Colonic mucosa (tissue), 4 donors: Measurements from ENCODE around the gene DLGAP1. TPM values are rescaled to one million over a fixed set of nuclear protein-coding genes. Genes with fewer than 3 reads are reported as not detected.

Source experiments
- DNase-seq: peaks from one replicate; pipeline ENCODE4 v3.0.0-alpha.2; 2020
- H3K27ac ChIP-seq: fragments of 200-600 bp; one replicate; pipeline ENCODE4 v1.8.0; 2021
- H3K27me3 ChIP-seq: fragments of 200-600 bp; one replicate; pipeline ENCODE4 v1.8.0; 2021
- H3K36me3 ChIP-seq: fragments of 200-600 bp; one replicate; pipeline ENCODE4 v1.8.0; 2021
- H3K4me1 ChIP-seq: fragments of 200-600 bp; one replicate; pipeline ENCODE4 v1.8.0; 2021; ENCODE audit warnings: mild to moderate bottlenecking
- H3K4me3 ChIP-seq: fragments of 200-600 bp; one replicate; pipeline ENCODE4 v1.8.0; 2021
- H3K9ac ChIP-seq, 2 donors: one replicate each; pipeline ENCODE4 v1.7.0; 2013; ENCODE audit warnings: control low read depth in 2 of 2, low read depth in 2 of 2, low read length in 2 of 2
- H3K9me3 ChIP-seq: fragments of 200-600 bp; one replicate; pipeline ENCODE4 v1.8.0; 2021
- intact Hi-C: fragments of 100-400 bp; cut with DNase I; formaldehyde crosslinking; loops from one replicate; pipeline ENCODE4 v1.14.1; 2022
- total RNA-seq, 2 donors: library from RNA; stranded (reverse); fragmentation: NEBNext Ultra II Directional in 1 of 2; extraction: Animal tissue kit (Norgen Biotek cat#: 25700) in 1 of 2; gene quantifications; one replicate each; pipeline ENCODE4 v1.2.1, GENCODE V29; 2021
- TF ChIP-seq, protein P1 (sequence below): fragments of 200-600 bp; IDR thresholded peaks from one replicate; pipeline ENCODE4 v1.8.0; 2022; ENCODE audit warnings: antibody characterized with exemption, mild to moderate bottlenecking
- donor health status: healthy.
- donor health status: DM: no; HTN: no; CAD: no.
- donor health status: DM: no; HTN: no; CAD: no.

DLGAP1 gene
- total RNA-seq, 2 donors from 2014 or later: 0.25 to 0.50 TPM

DNA sequence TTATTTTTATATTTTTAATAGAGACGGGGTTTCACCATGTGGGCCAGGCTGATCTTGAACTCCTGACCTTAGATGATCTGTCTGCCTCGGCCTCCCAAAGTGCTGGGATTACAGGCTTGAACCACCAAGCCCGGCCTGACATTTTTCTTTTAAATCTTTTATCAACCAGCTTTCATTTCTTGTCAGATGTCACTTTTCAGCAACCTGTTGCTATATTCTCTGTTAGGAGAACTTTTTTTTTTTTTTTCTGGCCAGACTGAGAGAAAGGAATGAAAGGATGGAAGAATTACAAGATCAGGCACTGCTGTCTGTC lies 858.8 kb downstream of the DLGAP1 start:
- H3K4me1 ChIP-seq: peaks cover 16% of the 10 kb centered on the region
- no peaks in the 10 kb centered on the region for H3K36me3 ChIP-seq
- no peaks in the 10 kb centered on the region for H3K9me3 ChIP-seq
- no peaks in the 10 kb centered on the region for H3K27me3 ChIP-seq
- H3K4me3 ChIP-seq: peak overlapping the region; percentile 4
- peak overlapping the region; percentile 44 to 95 for H3K9ac ChIP-seq
- TF ChIP-seq, protein P1, sequence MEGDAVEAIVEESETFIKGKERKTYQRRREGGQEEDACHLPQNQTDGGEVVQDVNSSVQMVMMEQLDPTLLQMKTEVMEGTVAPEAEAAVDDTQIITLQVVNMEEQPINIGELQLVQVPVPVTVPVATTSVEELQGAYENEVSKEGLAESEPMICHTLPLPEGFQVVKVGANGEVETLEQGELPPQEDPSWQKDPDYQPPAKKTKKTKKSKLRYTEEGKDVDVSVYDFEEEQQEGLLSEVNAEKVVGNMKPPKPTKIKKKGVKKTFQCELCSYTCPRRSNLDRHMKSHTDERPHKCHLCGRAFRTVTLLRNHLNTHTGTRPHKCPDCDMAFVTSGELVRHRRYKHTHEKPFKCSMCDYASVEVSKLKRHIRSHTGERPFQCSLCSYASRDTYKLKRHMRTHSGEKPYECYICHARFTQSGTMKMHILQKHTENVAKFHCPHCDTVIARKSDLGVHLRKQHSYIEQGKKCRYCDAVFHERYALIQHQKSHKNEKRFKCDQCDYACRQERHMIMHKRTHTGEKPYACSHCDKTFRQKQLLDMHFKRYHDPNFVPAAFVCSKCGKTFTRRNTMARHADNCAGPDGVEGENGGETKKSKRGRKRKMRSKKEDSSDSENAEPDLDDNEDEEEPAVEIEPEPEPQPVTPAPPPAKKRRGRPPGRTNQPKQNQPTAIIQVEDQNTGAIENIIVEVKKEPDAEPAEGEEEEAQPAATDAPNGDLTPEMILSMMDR: no peak
- intact Hi-C loops: no loop called here
- no peak for DNase-seq
- H3K27ac ChIP-seq: peak overlapping the region; percentile 96

DNA sequence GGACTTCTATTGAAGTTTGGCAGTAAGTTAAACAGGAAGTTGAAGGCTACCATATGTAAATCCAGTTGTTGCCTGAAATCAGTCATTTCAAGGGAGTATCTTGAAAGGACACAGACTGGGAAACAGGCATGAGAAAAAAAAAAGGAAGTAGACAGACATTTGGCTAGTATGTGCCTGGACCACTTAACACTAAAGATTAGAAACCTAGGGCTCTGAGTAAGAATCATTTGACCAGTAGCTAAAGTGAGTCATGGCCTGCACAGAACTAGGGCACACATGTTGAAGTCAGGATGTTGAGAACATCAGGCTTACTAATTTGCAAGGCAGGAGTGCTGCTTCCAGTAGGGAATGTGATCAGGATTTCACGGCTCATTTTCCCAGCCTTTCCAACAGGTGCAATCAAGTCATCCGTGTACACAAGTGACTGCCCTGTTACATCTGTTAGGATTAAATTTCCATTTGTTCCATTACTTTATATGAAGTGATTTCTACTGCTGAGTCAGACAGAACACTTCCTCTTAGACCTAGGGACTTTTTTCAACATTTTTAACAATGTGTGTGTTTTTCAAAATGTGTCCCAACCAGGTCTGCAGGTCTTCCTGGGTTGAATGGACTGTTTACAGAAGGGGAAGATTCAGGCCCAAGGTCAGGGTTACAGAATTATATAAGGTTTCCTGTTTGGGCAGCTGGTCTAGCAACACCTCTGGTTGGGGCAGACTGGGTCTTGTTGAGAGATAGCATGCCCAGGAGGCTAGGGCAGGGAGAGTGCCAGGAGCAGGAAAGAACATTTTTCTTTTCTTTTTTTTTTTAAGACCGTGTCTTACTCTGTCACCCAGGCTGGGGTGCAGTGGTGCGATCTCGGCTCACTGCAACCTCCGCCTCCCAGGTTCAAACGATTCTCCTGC lies 859.5 kb downstream of the DLGAP1 start:
- TF ChIP-seq, protein P1: no peak
- peak overlapping the region; percentile 96 for H3K27ac ChIP-seq
- H3K4me3 ChIP-seq: peak overlapping the region; percentile 34
- H3K36me3 ChIP-seq: no peaks in the 10 kb centered on the region
- H3K9ac ChIP-seq: peak overlapping the region; percentile 72 to 95
- H3K9me3 ChIP-seq: no peaks in the 10 kb centered on the region
- intact Hi-C loops: no loop called here
- peak; percentile 72 for DNase-seq
- no peaks in the 10 kb centered on the region for H3K27me3 ChIP-seq
- H3K4me1 ChIP-seq: peaks cover 16% of the 10 kb centered on the region

DNA sequence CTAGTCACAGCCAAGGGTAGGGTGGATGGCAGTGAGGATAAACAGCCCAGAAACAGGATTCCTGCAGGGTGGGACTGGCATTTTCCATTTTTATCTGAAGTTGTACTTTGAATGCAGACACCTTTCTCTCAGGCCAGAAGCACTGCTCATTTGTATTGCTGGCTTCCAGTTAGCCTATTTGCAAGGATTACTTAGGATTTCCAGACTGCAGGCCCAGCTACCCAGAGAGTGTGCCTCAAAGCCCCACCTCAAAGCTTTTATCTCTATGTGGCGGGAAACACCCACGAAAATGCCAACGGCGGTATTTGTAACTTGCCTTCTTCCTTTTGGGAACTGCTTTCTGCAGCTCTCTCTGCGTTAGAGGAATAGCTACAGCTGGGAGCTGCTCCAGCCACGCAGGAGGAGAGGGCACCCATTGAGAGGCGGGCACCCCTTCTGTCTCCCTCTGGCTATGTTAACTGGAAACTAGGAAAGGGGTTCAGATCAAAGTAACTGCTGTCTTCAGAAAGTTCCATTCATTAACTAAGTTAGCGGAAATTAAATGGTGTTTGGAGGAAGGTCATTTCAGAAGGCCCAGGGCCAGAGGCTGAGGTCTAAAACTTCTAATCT lies 860.2 kb downstream of the DLGAP1 start:
- Histone ChIP-seq H3K9ac (peak overlapping the region; percentile 72 to 95), H3K27me3 (no peaks in the 10 kb centered on the region), H3K4me3 (peak overlapping the region; percentile 34), H3K9me3 (no peaks in the 10 kb centered on the region), H3K4me1 (peaks cover 16% of the 10 kb centered on the region), H3K27ac (peak overlapping the region; percentile 96), H3K36me3 (no peaks in the 10 kb centered on the region)
- peak; percentile 66 for DNase-seq
- TF ChIP-seq, protein P1: no peak
- intact Hi-C loops: loop anchor here (5.0 kb wide), 2 partner anchors 72 to 148 kb away; no protein-coding TSS in a partner anchor

DNA sequence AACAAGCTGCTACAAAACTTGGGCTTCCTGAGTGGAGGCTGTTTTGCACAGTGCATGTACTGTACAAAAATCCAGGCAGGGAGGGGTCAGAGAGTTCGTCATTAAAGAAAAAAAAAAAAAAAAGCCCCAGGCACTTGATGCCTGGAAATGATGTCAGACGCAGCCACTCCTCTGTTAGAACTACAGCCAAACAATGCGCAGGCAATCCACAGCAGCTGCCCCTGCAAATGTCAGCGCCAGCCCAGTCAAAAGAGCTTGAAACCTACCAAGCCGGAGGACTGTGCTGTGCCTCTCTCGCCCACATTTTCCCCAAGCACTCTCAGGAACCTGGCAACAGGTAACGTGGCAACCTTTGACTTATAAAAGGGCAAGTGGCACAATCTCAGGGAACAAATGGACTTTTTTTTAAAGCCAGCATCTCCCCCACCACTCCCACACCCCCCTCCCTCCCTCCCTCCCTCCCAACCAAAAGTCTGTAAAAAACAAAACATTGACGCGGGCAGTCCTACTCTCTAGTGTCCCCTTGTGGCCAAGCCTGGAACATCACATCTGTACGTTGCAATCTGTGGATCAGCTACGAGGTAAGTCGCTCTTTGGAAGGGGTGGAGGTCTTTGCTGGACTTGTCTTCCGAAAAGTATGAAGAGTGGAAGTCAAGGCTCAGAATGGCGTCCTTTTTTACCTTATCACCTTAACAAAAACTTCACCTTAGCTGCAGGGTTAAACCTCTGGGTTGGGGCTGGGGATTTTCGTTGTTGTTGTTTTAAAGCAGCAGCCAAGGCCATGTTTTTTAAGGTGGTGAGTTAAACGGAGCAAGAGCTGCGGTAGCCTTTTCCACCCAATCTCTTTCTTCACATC lies 861.0 kb downstream of the DLGAP1 start:
- Histone ChIP-seq H3K27me3 (no peaks in the 10 kb centered on the region), H3K4me3 (peak overlapping the region; percentile 34), H3K36me3 (no peaks in the 10 kb centered on the region), H3K9me3 (no peaks in the 10 kb centered on the region), H3K9ac (peak overlapping the region; percentile 72 to 95), H3K4me1 (peaks cover 16% of the 10 kb centered on the region), H3K27ac (peak overlapping the region; percentile 96)
- DNase-seq: peak; percentile 94
- TF ChIP-seq, protein P1: peak; percentile 84
- intact Hi-C loops: loop anchor here (5.0 kb wide), 2 partner anchors 73 to 147 kb away; no protein-coding TSS in a partner anchor

DNA sequence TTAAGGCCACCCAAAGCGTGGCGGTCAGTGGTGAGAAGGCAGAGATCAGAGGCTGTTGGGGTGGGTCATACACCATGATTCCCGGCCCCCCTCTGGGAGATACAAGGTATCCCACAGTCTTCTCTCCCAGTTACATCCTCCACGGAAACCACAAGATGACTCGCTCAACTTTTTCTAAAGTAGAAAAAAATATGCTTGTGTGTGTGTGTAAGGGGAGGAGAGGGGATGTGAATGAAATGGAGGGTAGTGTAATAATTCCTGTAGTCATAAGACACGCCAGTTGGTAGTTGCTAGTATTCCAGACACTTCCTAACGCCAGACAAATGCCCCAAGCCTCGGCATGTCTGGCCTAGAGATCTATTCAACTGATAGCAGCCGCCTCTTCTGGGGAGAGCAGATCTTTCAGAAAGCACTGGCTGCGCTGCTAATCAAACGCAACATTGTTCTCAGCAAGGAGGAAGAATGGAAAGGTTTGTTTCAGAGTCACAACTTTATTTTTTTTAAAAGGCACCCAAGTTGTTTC lies 861.7 kb downstream of the DLGAP1 start:
- peaks cover 16% of the 10 kb centered on the region for H3K4me1 ChIP-seq
- TF ChIP-seq, protein P1: no peak
- no peak overlapping the region for H3K4me3 ChIP-seq
- DNase-seq: no peak
- no peaks in the 10 kb centered on the region for H3K9me3 ChIP-seq
- H3K27ac ChIP-seq: peak overlapping the region; percentile 96
- H3K36me3 ChIP-seq: no peaks in the 10 kb centered on the region
- peak overlapping the region; percentile 70 to 95 for H3K9ac ChIP-seq
- intact Hi-C loops: loop anchor here (5.0 kb wide), 2 partner anchors 74 to 146 kb away; no protein-coding TSS in a partner anchor
- no peaks in the 10 kb centered on the region for H3K27me3 ChIP-seq
